DOHH2 (cell line): ENCODE measurements around the gene SRMS.
A peak's percentile ranks its signal among the peaks of the same experiment; 100 is the strongest.

ENCODE experiments used
- H3F3A ChIP-seq: fragments of 200-600 bp; sonication (generic), shearing (Covaris generic); 2 replicates; pipeline ENCODE4 v1.6.0; 2016; ENCODE audit warnings: antibody characterized with exemption, mild to moderate bottlenecking; ENCODE audit not compliant: control insufficient read depth, insufficient read depth
- H3K27ac ChIP-seq: fragments of 200-600 bp; sonication (generic); 2 replicates; pipeline ENCODE4 v1.5.1; 2014; ENCODE audit warnings: low read depth, mild to moderate bottlenecking, low read length, moderate library complexity
- H3K27me3 ChIP-seq: fragments of 200-600 bp; sonication (generic); 2 replicates; pipeline ENCODE4 v1.6.1; 2014; ENCODE audit warnings: mild to moderate bottlenecking, low read length, mixed read lengths; ENCODE audit not compliant: control insufficient read depth
- H3K36me3 ChIP-seq: fragments of 200-600 bp; sonication (generic); 2 replicates; pipeline ENCODE4 v1.6.1; 2014; ENCODE audit warnings: mild to moderate bottlenecking, low read length, moderate library complexity, mixed read lengths; ENCODE audit not compliant: control insufficient read depth
- H3K4me1 ChIP-seq: fragments of 200-600 bp; sonication (generic); 2 replicates; pipeline ENCODE4 v1.6.1; 2014; ENCODE audit warnings: mild to moderate bottlenecking, low read length, mixed read lengths; ENCODE audit not compliant: control insufficient read depth
- H3K4me2 ChIP-seq: fragments of 200-600 bp; sonication (generic); 2 replicates; pipeline ENCODE4 v1.6.0; 2014; ENCODE audit warnings: mild to moderate bottlenecking, low read length, moderate library complexity
- H3K4me3 ChIP-seq: fragments of 200-600 bp; sonication (generic); 2 replicates; pipeline ENCODE4 v1.5.1; 2014; ENCODE audit warnings: mild to moderate bottlenecking, low read length, mixed read lengths
- H3K79me2 ChIP-seq: fragments of 200-600 bp; sonication (generic); 2 replicates; pipeline ENCODE4 v1.6.1; 2014; ENCODE audit warnings: mild to moderate bottlenecking, low read length, mixed read lengths; ENCODE audit not compliant: control insufficient read depth
- H3K9me2 ChIP-seq: fragments of 200-600 bp; sonication (generic); replicated peaks from 2 replicates; pipeline ENCODE4 v1.6.1; 2014; ENCODE audit warnings: mild to moderate bottlenecking, low read length, mixed read lengths; ENCODE audit not compliant: control insufficient read depth
- H3K9me3 ChIP-seq: fragments of 200-600 bp; sonication (generic); 2 replicates; pipeline ENCODE4 v1.6.1; 2014; ENCODE audit warnings: antibody characterized with exemption, low read length, mixed read lengths; ENCODE audit not compliant: control insufficient read depth, insufficient read depth
- H4K20me1 ChIP-seq: fragments of 200-600 bp; sonication (generic); 2 replicates; pipeline ENCODE4 v1.6.0; 2014; ENCODE audit warnings: low read depth, mild to moderate bottlenecking, antibody characterized with exemption, low read length, moderate library complexity; ENCODE audit not compliant: control insufficient read depth, insufficient read depth
- EZH2phosphoT487 ChIP-seq: fragments of 200-600 bp; sonication (generic); IDR thresholded peaks from 2 replicates; pipeline ENCODE4 v1.6.1; 2017; ENCODE audit warnings: borderline replicate concordance, mild to moderate bottlenecking, antibody characterized with exemption, low read length, moderate library complexity, mixed read lengths
- TF ChIP-seq, protein P1 (sequence below): fragments of 200-600 bp; sonication (generic); IDR thresholded peaks from one replicate; pipeline ENCODE4 v1.5.1; 2014; ENCODE audit warnings: antibody characterized with exemption, mild to moderate bottlenecking, low read depth, low read length; ENCODE audit not compliant: poor library complexity, severe bottlenecking

Gene SRMS

DNA sequence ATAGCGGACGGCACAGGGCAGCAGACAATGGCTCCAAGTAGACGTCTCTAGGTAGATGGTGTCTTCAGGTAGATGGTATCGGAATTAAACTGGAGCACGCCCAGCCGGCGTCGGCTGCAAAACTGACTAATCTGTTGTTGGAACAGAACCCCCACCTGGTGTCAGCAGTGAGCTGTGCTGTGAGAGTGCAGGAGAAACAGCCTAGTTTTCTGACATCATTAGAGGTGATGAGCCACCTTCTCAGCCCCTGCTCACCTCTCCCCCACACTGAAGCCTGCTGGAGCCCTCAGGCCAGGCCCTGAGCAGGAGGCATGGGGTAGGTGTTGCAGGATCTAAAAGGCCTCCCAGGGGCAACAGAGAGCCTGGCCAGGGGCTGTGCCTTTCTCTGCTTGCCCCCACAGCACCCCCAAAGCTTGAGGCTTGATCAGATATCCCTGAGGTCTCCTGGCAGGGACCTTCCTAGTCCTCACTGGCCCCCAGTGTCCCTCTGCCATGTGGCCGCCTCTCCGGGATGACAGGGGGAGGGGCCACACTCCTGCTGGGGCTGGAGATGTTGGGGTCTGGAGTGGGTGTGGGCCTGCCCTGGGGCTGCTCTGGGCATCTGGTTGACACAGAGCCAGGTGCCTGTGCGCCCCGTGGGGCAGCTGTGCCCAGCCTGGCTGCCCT is 33.4 kb upstream of the SRMS start:
- Histone ChIP-seq H3K9me3 (no peaks in the 10 kb centered on the region), H3K9me2 (no peaks in the 10 kb centered on the region), H3K27me3 (peaks cover 14% of the 10 kb centered on the region), H3K4me2 (no peak overlapping the region), H3F3A (no peaks in the 10 kb centered on the region), H3K36me3 (no peaks in the 10 kb centered on the region), H3K79me2 (no peaks in the 10 kb centered on the region), H3K4me1 (no peaks in the 10 kb centered on the region), H3K4me3 (no peak overlapping the region), H4K20me1 (no peaks in the 10 kb centered on the region), H3K27ac (no peak overlapping the region)
- TF ChIP-seq, protein P1, sequence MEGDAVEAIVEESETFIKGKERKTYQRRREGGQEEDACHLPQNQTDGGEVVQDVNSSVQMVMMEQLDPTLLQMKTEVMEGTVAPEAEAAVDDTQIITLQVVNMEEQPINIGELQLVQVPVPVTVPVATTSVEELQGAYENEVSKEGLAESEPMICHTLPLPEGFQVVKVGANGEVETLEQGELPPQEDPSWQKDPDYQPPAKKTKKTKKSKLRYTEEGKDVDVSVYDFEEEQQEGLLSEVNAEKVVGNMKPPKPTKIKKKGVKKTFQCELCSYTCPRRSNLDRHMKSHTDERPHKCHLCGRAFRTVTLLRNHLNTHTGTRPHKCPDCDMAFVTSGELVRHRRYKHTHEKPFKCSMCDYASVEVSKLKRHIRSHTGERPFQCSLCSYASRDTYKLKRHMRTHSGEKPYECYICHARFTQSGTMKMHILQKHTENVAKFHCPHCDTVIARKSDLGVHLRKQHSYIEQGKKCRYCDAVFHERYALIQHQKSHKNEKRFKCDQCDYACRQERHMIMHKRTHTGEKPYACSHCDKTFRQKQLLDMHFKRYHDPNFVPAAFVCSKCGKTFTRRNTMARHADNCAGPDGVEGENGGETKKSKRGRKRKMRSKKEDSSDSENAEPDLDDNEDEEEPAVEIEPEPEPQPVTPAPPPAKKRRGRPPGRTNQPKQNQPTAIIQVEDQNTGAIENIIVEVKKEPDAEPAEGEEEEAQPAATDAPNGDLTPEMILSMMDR: peak; percentile 49
- no peak for TF ChIP-seq EZH2phosphoT487

- no peaks in the 10 kb centered on the region for H4K20me1 ChIP-seq
These were observed 31.6 kb upstream of the SRMS start for GRCh38 chr20:63579017-63579694.

GRCh38 chr20:63578224-63579016 is 30.9 kb upstream of the SRMS start:
- Histone ChIP-seq H3K27me3 (peaks cover 25% of the 10 kb centered on the region), H3F3A (no peaks in the 10 kb centered on the region), H3K4me3 (no peak overlapping the region), H3K36me3 (no peaks in the 10 kb centered on the region), H3K79me2 (no peaks in the 10 kb centered on the region), H3K9me2 (no peaks in the 10 kb centered on the region), H3K4me2 (no peak overlapping the region), H3K27ac (no peak overlapping the region), H4K20me1 (no peaks in the 10 kb centered on the region), H3K9me3 (no peaks in the 10 kb centered on the region), H3K4me1 (peaks cover 7% of the 10 kb centered on the region)
- TF ChIP-seq, protein P1: no peak
- TF ChIP-seq EZH2phosphoT487: no peak

More at GRCh38 chr20:63579017-63579694, 31.6 kb upstream of the SRMS start:
- Histone ChIP-seq H3K4me1 (peaks cover 4% of the 10 kb centered on the region), H3K27ac (no peak overlapping the region), H3K79me2 (no peaks in the 10 kb centered on the region), H3F3A (no peaks in the 10 kb centered on the region), H3K9me3 (no peaks in the 10 kb centered on the region), H3K4me3 (no peak overlapping the region), H3K9me2 (no peaks in the 10 kb centered on the region), H3K27me3 (peaks cover 23% of the 10 kb centered on the region), H3K36me3 (no peaks in the 10 kb centered on the region), H3K4me2 (no peak overlapping the region)
- no peak for TF ChIP-seq EZH2phosphoT487
- TF ChIP-seq, protein P1: no peak
